ENCODE measurements around the gene CCDC134.

The CCDC134 gene

DNA sequence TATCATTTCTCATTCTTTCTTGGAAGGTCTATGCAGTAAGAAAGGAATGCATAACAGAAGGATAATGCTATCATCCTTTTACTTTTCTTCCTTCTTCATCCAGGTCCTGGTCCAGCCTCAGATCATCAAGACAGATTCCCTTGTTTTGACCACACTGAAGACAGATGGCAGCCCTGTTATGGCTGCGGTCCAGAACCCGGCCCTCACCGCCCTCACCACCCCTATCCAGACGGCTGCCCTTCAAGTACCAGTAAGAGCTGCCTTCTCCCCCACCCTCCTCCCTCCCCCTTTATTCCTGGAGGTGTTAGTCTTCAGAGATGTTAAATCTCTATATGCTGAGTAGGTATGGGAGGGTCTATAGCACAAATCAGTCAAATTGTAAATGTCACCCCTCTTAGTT, 70.3 kb downstream of the CCDC134 start:
- TF ChIP-seq, protein P1, sequence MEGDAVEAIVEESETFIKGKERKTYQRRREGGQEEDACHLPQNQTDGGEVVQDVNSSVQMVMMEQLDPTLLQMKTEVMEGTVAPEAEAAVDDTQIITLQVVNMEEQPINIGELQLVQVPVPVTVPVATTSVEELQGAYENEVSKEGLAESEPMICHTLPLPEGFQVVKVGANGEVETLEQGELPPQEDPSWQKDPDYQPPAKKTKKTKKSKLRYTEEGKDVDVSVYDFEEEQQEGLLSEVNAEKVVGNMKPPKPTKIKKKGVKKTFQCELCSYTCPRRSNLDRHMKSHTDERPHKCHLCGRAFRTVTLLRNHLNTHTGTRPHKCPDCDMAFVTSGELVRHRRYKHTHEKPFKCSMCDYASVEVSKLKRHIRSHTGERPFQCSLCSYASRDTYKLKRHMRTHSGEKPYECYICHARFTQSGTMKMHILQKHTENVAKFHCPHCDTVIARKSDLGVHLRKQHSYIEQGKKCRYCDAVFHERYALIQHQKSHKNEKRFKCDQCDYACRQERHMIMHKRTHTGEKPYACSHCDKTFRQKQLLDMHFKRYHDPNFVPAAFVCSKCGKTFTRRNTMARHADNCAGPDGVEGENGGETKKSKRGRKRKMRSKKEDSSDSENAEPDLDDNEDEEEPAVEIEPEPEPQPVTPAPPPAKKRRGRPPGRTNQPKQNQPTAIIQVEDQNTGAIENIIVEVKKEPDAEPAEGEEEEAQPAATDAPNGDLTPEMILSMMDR (IDR thresholded peaks at IDR 0.05; ENCODE audit: low read depth, low read length, missing control alignments), result no peak
- in situ Hi-C loops (cut with HindIII; ENCODE audit: low sequenced_read_pairs), result no loop called here
- no peak overlapping the region for H3K4me3 ChIP-seq (ENCODE audit: low read depth, low read length)
- DNase-seq (ENCODE audit: low read depth), result no peak

DNA sequence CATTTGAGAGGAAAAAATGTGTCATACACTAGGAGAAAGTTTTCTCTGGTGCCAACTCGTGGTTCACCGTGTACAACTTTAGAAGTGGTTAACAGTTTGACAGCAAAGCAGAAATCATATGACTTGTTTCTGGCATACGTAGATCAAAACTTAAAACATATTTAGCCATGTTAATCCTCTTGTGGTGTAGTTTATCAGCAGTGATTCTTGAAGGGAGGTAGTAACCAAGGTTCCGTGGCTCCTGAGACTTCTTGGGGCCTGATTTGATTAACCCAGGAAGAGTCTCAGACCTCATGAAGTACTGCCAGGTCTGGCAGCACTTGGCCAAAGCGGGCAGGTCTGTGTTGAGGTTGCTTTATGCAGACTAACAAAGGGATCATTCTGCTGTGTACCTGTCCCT, 72.9 kb downstream of the CCDC134 start:
- H3K4me3 ChIP-seq (ENCODE audit: low read depth, low read length), result no peak overlapping the region
- no peak for DNase-seq (ENCODE audit: low read depth)
- in situ Hi-C loops (cut with HindIII; ENCODE audit: low sequenced_read_pairs), result no loop called here
- TF ChIP-seq, protein P1 (IDR thresholded peaks at IDR 0.05; ENCODE audit: low read depth, low read length, missing control alignments), result no peak

DNA sequence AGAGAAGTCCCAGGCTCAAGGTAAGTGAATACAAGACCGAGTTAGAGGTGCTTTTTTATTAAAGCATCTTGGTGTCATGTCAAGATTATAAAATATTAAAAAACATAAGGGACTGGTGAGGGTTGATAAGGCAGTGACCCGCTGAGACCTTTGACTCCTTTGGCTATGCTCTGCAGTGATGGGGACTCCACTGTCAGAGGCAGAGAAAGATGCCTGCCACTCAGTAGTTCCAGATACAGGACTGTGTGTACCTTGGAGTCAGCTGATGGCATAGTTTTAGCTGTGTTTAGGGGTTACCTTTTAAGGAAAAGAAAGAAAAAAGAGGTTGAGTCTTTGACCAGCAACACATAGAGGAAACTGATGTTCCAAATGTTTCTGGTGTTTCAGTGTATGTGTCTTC, 73.6 kb downstream of the CCDC134 start:
- no peak for DNase-seq (ENCODE audit: low read depth)
- in situ Hi-C loops (cut with HindIII; ENCODE audit: low sequenced_read_pairs), result no loop called here
- TF ChIP-seq, protein P1 (IDR thresholded peaks at IDR 0.05; ENCODE audit: low read depth, low read length, missing control alignments), result no peak

DNA sequence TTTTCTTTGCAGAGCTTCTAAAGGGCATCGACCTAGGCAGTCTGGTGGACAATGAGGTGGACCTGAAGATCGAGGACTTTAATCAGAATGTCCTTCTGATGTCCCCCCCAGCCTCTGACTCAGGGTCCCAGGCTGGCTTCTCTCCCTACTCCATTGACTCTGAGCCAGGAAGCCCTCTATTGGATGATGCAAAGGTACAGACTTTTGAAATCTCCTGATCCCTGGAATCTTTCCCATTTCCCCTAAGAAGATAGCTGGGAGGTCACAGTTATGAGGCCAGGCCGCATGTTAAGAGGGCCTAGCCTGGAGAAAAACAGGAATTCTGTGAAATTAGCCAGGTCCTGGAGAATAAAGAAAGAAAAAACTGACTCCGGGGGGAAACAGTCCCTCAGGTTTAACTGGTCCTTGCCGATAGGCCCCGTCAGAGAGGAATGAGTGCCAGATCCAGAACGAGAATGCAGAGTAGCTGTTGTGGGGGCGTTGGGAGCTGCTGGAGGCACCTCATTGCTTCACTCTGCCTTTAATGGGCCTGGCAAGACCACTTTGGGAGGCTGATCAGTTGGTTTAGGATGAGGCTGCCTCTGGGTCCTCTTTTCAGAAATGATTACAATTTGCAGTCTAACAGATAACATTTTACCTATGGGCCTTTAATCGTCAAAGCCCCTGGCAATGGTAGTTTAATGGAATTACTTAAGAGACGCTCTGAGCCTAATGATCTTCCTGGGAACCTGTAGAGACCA, 75.2 kb downstream of the CCDC134 start:
- in situ Hi-C loops (cut with HindIII; ENCODE audit: low sequenced_read_pairs), result no loop called here
- TF ChIP-seq, protein P1 (IDR thresholded peaks at IDR 0.05; ENCODE audit: low read depth, low read length, missing control alignments), result no peak
- H3K4me3 ChIP-seq (ENCODE audit: low read depth, low read length), result no peak overlapping the region
- DNase-seq (ENCODE audit: low read depth), result no peak

More for the DNA sequence above, 73.6 kb downstream of the CCDC134 start:
- H3K4me3 ChIP-seq (ENCODE audit: low read depth, low read length), result no peak overlapping the region

All from astrocyte of the cerebellum (primary cell).